ENCODE results near the gene IMMP2L. TPM values are rescaled to one million over a fixed set of nuclear protein-coding genes. Genes with fewer than 3 reads are reported as not detected.

The IMMP2L gene
- total RNA-seq, 4 donors from 2014 or later = 8.3 to 19.2 (median 17.8) TPM

GRCh38 chr7:111401516-111401915, 160.8 kb downstream of the IMMP2L start:
- Histone ChIP-seq H3K27me3 (no peaks in the 10 kb centered on the region), H3K4me3 (no peak overlapping the region), H3K36me3 (no peaks in the 10 kb centered on the region), H3K9me3 (peaks cover 0 to 5% (median 0%) of the 10 kb centered on the region in 3 donors), H3K27ac (no peak overlapping the region), H3K4me1 (no peaks in the 10 kb centered on the region)
- intact Hi-C loops (cut with DNase I; ENCODE audit: low total_unique reads) (no loop called here), in situ Hi-C loops (cut with MboI; ENCODE audit: low sequenced_read_pairs in 4 of 4) (no loop called here)
- no peak for DNase-seq
- TF ChIP-seq POLR2A (IDR thresholded peaks at IDR 0.05) (no peak), CTCF (IDR thresholded peaks at IDR 0.05 in 4 of 5, conservative IDR thresholded peaks at IDR 0.05 in 1 of 5) (no peak)
- ATAC-seq = no peak

- H3K36me3 ChIP-seq = no peaks in the 10 kb centered on the region
- in situ Hi-C loops (cut with MboI; ENCODE audit: low sequenced_read_pairs in 4 of 4) (no loop called here), intact Hi-C loops (cut with DNase I; ENCODE audit: low total_unique reads) (no loop called here)
- no peak for TF ChIP-seq POLR2A (IDR thresholded peaks at IDR 0.05)
- no peak for TF ChIP-seq CTCF (IDR thresholded peaks at IDR 0.05 in 4 of 5, conservative IDR thresholded peaks at IDR 0.05 in 1 of 5)
- H3K4me1 ChIP-seq = no peaks in the 10 kb centered on the region
- H3K4me3 ChIP-seq = no peak overlapping the region
- H3K27ac ChIP-seq = no peak overlapping the region
- ATAC-seq (no peak), DNase-seq (no peak)
- H3K27me3 ChIP-seq = no peaks in the 10 kb centered on the region
- peaks cover 0 to 5% (median 0%) of the 10 kb centered on the region in 3 donors for H3K9me3 ChIP-seq
Observed at GRCh38 chr7:111400088-111400487, 162.2 kb downstream of the IMMP2L start.

- Histone ChIP-seq H3K4me1 (peaks cover 3 to 13% of the 10 kb centered on the region in 2 donors), H3K36me3 (no peaks in the 10 kb centered on the region), H3K4me3 (no peak overlapping the region), H3K27ac (no peak overlapping the region), H3K27me3 (no peaks in the 10 kb centered on the region), H3K9me3 (peaks cover 0 to 5% (median 0%) of the 10 kb centered on the region in 3 donors)
- ATAC-seq = no peak
- TF ChIP-seq POLR2A (IDR thresholded peaks at IDR 0.05) = no peak
- TF ChIP-seq CTCF (IDR thresholded peaks at IDR 0.05 in 4 of 5, conservative IDR thresholded peaks at IDR 0.05 in 1 of 5) = no peak
- in situ Hi-C loops (cut with MboI; ENCODE audit: low sequenced_read_pairs in 4 of 4) = no loop called here
- DNase-seq = no peak
- intact Hi-C loops (cut with DNase I; ENCODE audit: low total_unique reads) = no loop called here
Observed at GRCh38 chr7:111394891-111395290, 167.4 kb downstream of the IMMP2L start.

- peak overlapping the region in 1 of 4 donors; percentile 5 for H3K27ac ChIP-seq
- ATAC-seq = peak in 1 of 2 donors; percentile 30
- no peaks in the 10 kb centered on the region for H3K9me3 ChIP-seq
- no peak for DNase-seq
- intact Hi-C loops (cut with DNase I; ENCODE audit: low total_unique reads) = no loop called here
- in situ Hi-C loops (cut with MboI; ENCODE audit: low sequenced_read_pairs in 4 of 4) = no loop called here
- no peak overlapping the region for H3K4me3 ChIP-seq
- no peaks in the 10 kb centered on the region for H3K27me3 ChIP-seq
- TF ChIP-seq CTCF (IDR thresholded peaks at IDR 0.05 in 4 of 5, conservative IDR thresholded peaks at IDR 0.05 in 1 of 5) (no peak), POLR2A (IDR thresholded peaks at IDR 0.05) (no peak)
- peaks cover 3 to 13% of the 10 kb centered on the region in 2 donors for H3K4me1 ChIP-seq
- H3K36me3 ChIP-seq = no peaks in the 10 kb centered on the region
Observed at GRCh38 chr7:111393011-111393754, 169.1 kb downstream of the IMMP2L start.

Data from gastrocnemius medialis (tissue), 4 donors.